ENCODE measurements around the gene DGKK. TPM values are rescaled to one million over a fixed set of nuclear protein-coding genes. Genes with fewer than 3 reads are reported as not detected.

The DGKK gene
- total and polyA plus RNA-seq, 8 donors, result 0.03 to 0.11 (median 0.07) TPM; not detected in 1

GRCh38 chrX:50431623-50432022 is 39.0 kb downstream of the DGKK start:
- Histone ChIP-seq H3K4me3 (no peak overlapping the region), H3K4me1 (no peaks in the 10 kb centered on the region), H3K27me3 (no peaks in the 10 kb centered on the region), H3K36me3 (no peaks in the 10 kb centered on the region), H3K27ac (no peak overlapping the region), H3K9me3 (no peaks in the 10 kb centered on the region)
- DNase-seq (no peak), ATAC-seq (no peak)
- intact Hi-C loops (cut with DNase I), result no loop called here
- TF ChIP-seq CTCF (IDR thresholded peaks at IDR 0.05), result no peak

GRCh38 chrX:50430917-50431575 is 39.6 kb downstream of the DGKK start:
- Histone ChIP-seq H3K4me3 (no peak overlapping the region), H3K9me3 (no peaks in the 10 kb centered on the region), H3K27me3 (no peaks in the 10 kb centered on the region), H3K36me3 (no peaks in the 10 kb centered on the region), H3K27ac (no peak overlapping the region), H3K4me1 (no peaks in the 10 kb centered on the region)
- DNase-seq (no peak), ATAC-seq (no peak)
- intact Hi-C loops (cut with DNase I), result no loop called here
- TF ChIP-seq CTCF (IDR thresholded peaks at IDR 0.05), result no peak

- TF ChIP-seq CTCF (IDR thresholded peaks at IDR 0.05), result no peak
- DNase-seq (no peak), ATAC-seq (no peak)
- intact Hi-C loops (cut with DNase I), result no loop called here
- Histone ChIP-seq H3K27ac (no peak overlapping the region), H3K36me3 (no peaks in the 10 kb centered on the region), H3K27me3 (no peaks in the 10 kb centered on the region), H3K4me3 (no peak overlapping the region), H3K9me3 (no peaks in the 10 kb centered on the region), H3K4me1 (no peaks in the 10 kb centered on the region)
Measured at GRCh38 chrX:50428174-50428573, 42.5 kb downstream of the DGKK start.

- no peaks in the 10 kb centered on the region for H3K36me3 ChIP-seq
- ATAC-seq (no peak), DNase-seq (no peak)
- no peaks in the 10 kb centered on the region for H3K4me1 ChIP-seq
- no peaks in the 10 kb centered on the region for H3K9me3 ChIP-seq
- no peak overlapping the region for H3K4me3 ChIP-seq
- H3K27me3 ChIP-seq, result no peaks in the 10 kb centered on the region
- H3K27ac ChIP-seq, result no peak overlapping the region
- intact Hi-C loops (cut with DNase I), result no loop called here
- no peak for TF ChIP-seq CTCF (IDR thresholded peaks at IDR 0.05)
Measured at GRCh38 chrX:50407976-50408375, 62.6 kb downstream of the DGKK start.

- ATAC-seq, result no peak
- no peak for TF ChIP-seq CTCF (IDR thresholded peaks at IDR 0.05)
- Histone ChIP-seq H3K36me3 (no peaks in the 10 kb centered on the region), H3K4me1 (no peaks in the 10 kb centered on the region), H3K27ac (no peak overlapping the region), H3K27me3 (no peaks in the 10 kb centered on the region), H3K4me3 (no peak overlapping the region), H3K9me3 (no peaks in the 10 kb centered on the region)
- DNase-seq, result no peak
- intact Hi-C loops (cut with DNase I), result no loop called here
Measured at GRCh38 chrX:50403903-50404302, 66.7 kb downstream of the DGKK start.

Data from left lung (tissue), 10 donors.